ENCODE results near the gene DOCK4. TPM values are rescaled to one million over a fixed set of nuclear protein-coding genes. Genes with fewer than 3 reads are reported as not detected.
A peak's percentile ranks its signal among the peaks of the same experiment; 100 is the strongest.

DOCK4 gene
- total RNA-seq, 4 donors from 2014 or later = 9.9 to 30.9 (median 13.7) TPM

DNA sequence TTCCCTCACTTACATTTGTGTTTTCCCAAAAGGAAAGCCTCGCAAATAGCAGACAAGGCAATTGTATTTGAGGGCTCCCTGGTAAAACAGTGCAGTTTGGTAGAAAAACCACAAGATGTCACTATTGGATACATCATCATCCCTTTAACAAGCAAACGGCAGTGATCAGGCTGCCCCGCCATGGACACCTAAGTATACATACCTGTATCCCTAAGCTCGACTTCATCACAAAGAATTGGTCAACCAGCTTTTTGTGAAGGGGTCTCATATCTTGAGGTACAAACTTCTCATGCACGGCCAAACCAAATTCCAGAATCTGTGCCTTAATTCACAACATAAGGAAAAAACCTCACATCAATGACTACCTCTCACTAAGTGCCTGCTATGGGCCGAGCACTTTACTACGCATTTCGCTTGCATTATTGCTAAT, 464.4 kb downstream of the DOCK4 start:
- TF ChIP-seq POLR2A (IDR thresholded peaks at IDR 0.05) = no peak
- TF ChIP-seq, protein P1, sequence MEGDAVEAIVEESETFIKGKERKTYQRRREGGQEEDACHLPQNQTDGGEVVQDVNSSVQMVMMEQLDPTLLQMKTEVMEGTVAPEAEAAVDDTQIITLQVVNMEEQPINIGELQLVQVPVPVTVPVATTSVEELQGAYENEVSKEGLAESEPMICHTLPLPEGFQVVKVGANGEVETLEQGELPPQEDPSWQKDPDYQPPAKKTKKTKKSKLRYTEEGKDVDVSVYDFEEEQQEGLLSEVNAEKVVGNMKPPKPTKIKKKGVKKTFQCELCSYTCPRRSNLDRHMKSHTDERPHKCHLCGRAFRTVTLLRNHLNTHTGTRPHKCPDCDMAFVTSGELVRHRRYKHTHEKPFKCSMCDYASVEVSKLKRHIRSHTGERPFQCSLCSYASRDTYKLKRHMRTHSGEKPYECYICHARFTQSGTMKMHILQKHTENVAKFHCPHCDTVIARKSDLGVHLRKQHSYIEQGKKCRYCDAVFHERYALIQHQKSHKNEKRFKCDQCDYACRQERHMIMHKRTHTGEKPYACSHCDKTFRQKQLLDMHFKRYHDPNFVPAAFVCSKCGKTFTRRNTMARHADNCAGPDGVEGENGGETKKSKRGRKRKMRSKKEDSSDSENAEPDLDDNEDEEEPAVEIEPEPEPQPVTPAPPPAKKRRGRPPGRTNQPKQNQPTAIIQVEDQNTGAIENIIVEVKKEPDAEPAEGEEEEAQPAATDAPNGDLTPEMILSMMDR (IDR thresholded peaks at IDR 0.05) = peak in 5 of 6 experiments; percentile 56 to 76 (median 58)
- WGBS, 2 donors = 43 to 45% methylated on average over 8 of the region's 8 CpGs
- Histone ChIP-seq H3K4me1 (no peaks in the 10 kb centered on the region), H3K4me3 (no peak overlapping the region), H3K9me3 (no peaks in the 10 kb centered on the region), H3K27ac (no peak overlapping the region), H3K27me3 (no peaks in the 10 kb centered on the region), H3K36me3 (peaks cover 0 to 43% (median 0%) of the 10 kb centered on the region in 3 donors)
- intact Hi-C loops (cut with DNase I) = loop anchor here (10.0 kb wide), 1 partner anchor 753 kb away; no protein-coding TSS in a partner anchor
- no peak for DNase-seq

DNA sequence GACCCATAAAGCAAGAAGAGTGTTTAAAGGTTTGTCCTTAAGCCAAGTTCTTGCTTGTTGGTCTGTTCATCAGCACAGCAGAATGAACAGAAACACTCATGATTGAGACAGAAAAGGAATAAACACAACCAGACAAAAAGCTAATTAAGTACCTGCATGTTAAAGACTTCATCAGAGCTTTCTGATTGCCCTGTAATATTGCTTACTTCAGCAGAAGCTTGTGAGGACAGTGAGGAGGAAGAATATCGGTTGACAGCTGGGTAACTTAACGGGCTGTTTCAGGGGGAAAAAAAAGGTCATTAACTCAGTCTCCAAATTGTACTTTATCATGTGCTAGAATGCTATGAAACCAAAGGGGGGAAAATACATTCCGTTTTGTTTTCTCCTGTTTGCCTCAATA, 465.3 kb downstream of the DOCK4 start:
- Histone ChIP-seq H3K27me3 (no peaks in the 10 kb centered on the region), H3K9me3 (no peaks in the 10 kb centered on the region), H3K27ac (no peak overlapping the region), H3K4me1 (no peaks in the 10 kb centered on the region), H3K4me3 (no peak overlapping the region), H3K36me3 (peaks cover 0 to 49% (median 0%) of the 10 kb centered on the region in 3 donors)
- TF ChIP-seq, protein P1 (IDR thresholded peaks at IDR 0.05) = no peak
- TF ChIP-seq POLR2A (IDR thresholded peaks at IDR 0.05) = no peak
- intact Hi-C loops (cut with DNase I) = loop anchor here (10.0 kb wide), 1 partner anchor 754 kb away; no protein-coding TSS in a partner anchor
- WGBS, 2 donors = 81 to 89% methylated on average over 3 of the region's 3 CpGs
- DNase-seq = no peak

DNA sequence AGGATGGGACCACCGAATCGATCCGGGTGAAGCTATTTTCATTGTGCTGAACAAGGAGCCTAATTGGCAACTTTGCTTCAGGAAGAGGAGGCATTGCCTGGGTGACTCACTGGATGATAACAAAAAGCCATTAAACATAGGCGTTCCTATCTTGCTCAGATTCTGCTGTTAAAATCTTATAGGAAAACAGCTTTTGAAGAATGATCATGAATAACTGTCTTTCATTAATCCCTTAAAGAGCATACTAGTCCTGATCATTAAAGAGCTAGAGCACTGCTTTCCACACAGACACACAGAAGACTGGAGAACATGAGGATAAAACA, 469.7 kb downstream of the DOCK4 start:
- 42 to 52% methylated on average over 4 of the region's 4 CpGs for WGBS, 2 donors
- intact Hi-C loops (cut with DNase I) = no loop called here
- no peak for DNase-seq
- Histone ChIP-seq H3K9me3 (no peaks in the 10 kb centered on the region), H3K36me3 (peaks cover 0 to 70% (median 0%) of the 10 kb centered on the region in 3 donors), H3K27ac (no peak overlapping the region), H3K27me3 (no peaks in the 10 kb centered on the region), H3K4me3 (no peak overlapping the region), H3K4me1 (peaks cover 0 to 8% (median 0%) of the 10 kb centered on the region in 3 donors)
- TF ChIP-seq, protein P1 (IDR thresholded peaks at IDR 0.05) = no peak

DNA sequence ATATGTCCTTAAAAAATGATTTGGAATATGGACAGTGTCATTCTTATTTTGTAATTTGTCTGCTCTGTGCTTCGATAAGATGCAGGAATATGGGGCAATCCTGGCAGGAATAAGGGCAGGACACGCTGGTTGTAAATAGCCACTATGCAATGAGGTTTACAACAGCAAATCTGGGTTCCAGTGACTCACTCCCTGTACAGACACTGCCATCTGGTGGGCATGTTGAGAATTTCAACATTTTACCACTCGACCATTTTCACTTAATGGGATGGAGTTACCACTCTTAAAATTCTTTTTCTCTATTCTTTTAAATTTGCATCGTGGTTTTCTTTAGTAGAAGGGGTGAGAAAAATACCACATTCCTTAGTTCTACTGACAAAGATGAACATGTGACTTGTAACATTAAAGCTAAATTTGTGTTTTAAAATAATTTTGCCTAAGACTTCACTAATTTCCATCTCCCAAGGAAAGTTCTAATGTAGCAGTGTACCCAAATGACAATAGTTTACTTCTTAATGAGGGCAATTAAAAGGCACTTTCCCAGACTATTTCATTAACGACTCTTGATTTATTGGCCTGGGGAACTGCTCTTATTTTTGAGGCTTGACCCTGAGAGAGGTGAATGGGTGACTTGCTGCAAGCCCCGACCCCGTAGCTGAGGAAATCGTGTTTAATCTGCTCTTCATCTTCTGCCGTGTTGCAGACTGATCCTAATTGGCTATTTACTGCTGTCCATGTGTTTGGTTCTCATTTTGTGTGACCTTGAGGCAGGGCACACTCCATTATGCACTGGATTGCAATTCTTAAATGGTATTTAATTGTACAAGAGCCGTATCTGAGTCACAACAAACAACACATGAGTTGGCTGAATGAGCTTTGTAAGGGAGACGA, 470.3 kb downstream of the DOCK4 start:
- intact Hi-C loops (cut with DNase I) = no loop called here
- DNase-seq = no peak

More for the DNA sequence above, 470.3 kb downstream of the DOCK4 start:
- Histone ChIP-seq H3K36me3 (peaks cover 0 to 66% (median 0%) of the 10 kb centered on the region in 3 donors), H3K27ac (no peak overlapping the region), H3K27me3 (no peaks in the 10 kb centered on the region), H3K4me3 (no peak overlapping the region), H3K4me1 (peaks cover 0 to 8% (median 0%) of the 10 kb centered on the region in 3 donors), H3K9me3 (no peaks in the 10 kb centered on the region)
- 46 to 47% methylated on average over 11 of the region's 11 CpGs for WGBS, 2 donors
- TF ChIP-seq, protein P1 (IDR thresholded peaks at IDR 0.05) = peak; percentile 59 to 86 (median 76)
- TF ChIP-seq POLR2A (IDR thresholded peaks at IDR 0.05) = no peak

All from esophagus squamous epithelium (tissue), 5 donors.